Testis (tissue), 2 donors: ENCODE data around the gene SLC6A18.
"Not testable (repeated sequence)": the region's sequence is repeated elsewhere in the genome, so short reads cannot be mapped to it uniquely, and the experiment has no call there.

Experiments
- POLR2A ChIP-seq: fragments of 450-650 bp; IDR thresholded peaks from one replicate; pipeline ENCODE4 v1.6.1; 2017; ENCODE audit warnings: antibody characterized with exemption, mild to moderate bottlenecking, moderate library complexity
- TF ChIP-seq, protein P1 (sequence below), 3 experiments: fragments of 450-650 bp in 2 of 3; fragments of 200-600 bp in 1 of 3; sonication (generic) in 1 of 3; IDR thresholded peaks; one replicate each; pipeline ENCODE4 v1.5.1; 2016 to 2019; ENCODE audit warnings: antibody characterized with exemption in 3 of 3, mild to moderate bottlenecking in 2 of 3, moderate library complexity in 1 of 3

DNA sequence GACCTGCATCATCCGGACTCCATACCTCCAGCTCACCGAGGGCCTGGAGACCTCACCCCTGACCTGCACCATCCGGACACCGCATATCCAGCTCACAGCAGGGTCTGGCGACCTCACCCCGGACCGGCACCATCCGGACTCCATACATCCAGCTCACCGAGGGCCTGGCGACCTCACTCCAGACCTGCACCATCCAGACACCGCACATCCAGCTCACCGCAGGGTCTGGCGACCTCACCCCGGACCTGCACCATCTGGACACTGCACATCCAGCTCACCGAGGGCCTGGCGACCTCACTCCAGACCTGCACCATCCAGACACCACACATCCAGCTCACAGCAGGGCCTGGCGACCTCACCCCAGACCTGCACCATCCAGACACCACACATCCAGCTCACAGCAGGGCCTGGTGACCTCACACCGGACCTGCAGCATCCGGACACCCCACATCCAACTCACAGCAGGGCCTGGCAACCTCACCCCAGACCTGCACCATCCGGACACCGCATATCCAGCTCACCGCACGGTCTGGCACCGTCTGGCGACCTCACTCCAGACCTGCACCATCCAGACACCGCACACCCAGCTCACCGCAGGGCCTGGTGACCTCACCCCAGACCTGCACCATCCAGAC lies 59.3 kb downstream of the SLC6A18 start:
- TF ChIP-seq POLR2A = not testable (repeated sequence)
- TF ChIP-seq, protein P1, sequence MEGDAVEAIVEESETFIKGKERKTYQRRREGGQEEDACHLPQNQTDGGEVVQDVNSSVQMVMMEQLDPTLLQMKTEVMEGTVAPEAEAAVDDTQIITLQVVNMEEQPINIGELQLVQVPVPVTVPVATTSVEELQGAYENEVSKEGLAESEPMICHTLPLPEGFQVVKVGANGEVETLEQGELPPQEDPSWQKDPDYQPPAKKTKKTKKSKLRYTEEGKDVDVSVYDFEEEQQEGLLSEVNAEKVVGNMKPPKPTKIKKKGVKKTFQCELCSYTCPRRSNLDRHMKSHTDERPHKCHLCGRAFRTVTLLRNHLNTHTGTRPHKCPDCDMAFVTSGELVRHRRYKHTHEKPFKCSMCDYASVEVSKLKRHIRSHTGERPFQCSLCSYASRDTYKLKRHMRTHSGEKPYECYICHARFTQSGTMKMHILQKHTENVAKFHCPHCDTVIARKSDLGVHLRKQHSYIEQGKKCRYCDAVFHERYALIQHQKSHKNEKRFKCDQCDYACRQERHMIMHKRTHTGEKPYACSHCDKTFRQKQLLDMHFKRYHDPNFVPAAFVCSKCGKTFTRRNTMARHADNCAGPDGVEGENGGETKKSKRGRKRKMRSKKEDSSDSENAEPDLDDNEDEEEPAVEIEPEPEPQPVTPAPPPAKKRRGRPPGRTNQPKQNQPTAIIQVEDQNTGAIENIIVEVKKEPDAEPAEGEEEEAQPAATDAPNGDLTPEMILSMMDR (IDR thresholded peaks at IDR 0.05) = not testable (repeated sequence)
